Gastrocnemius medialis (tissue), 4 donors: ENCODE results near the gene ZBTB46. TPM values are rescaled to one million over a fixed set of nuclear protein-coding genes. Genes with fewer than 3 reads are reported as not detected.

Experiments used
- ATAC-seq, 2 donors: fragments of 150-250 bp; one replicate each; pipeline ENCODE4 v1.9.1; 2016
- DNase-seq, 2 donors: peaks; one replicate each; pipeline ENCODE4 v3.0.0-alpha.2; 2019
- H3K27ac ChIP-seq, 4 donors: fragments of 200-600 bp; sonication (generic); 1 replicate in 1 of 4; 2 replicates in 3 of 4; pipeline ENCODE4 v1.5.1; 2016 to 2018; ENCODE audit warnings: mild to moderate bottlenecking in 2 of 4, moderate library complexity in 1 of 4
- H3K27me3 ChIP-seq, 3 donors: fragments of 200-600 bp; sonication (generic) in 2 of 3; 1 replicate in 1 of 3; 2 replicates in 2 of 3; pipeline versions ENCODE4 v1.5.1 to v1.6.0; 2016 to 2019; ENCODE audit warnings: mild to moderate bottlenecking in 1 of 3, moderate library complexity in 1 of 3
- H3K36me3 ChIP-seq, 2 donors: fragments of 200-600 bp; sonication (generic) in 1 of 2; one replicate each; pipeline ENCODE4 v1.5.1; 2017 to 2018
- H3K4me1 ChIP-seq, 2 donors: fragments of 200-600 bp; sonication (generic) in 1 of 2; one replicate each; pipeline ENCODE4 v1.5.1; 2016 to 2017; ENCODE audit warnings: mild to moderate bottlenecking in 2 of 2
- H3K4me3 ChIP-seq, 4 donors: fragments of 200-600 bp; sonication (generic) in 3 of 4; 1 replicate in 1 of 4; 2 replicates in 3 of 4; pipeline ENCODE4 v1.5.1; 2016 to 2019; ENCODE audit warnings: mild to moderate bottlenecking in 2 of 4
- H3K9me3 ChIP-seq, 3 donors: fragments of 200-600 bp; sonication (generic) in 2 of 3; 1 replicate in 1 of 3; 2 replicates in 2 of 3; pipeline ENCODE4 v1.5.1; 2016 to 2019
- CTCF ChIP-seq, 5 experiments: fragments of 450-650 bp in 3 of 5; fragments of 200-600 bp in 2 of 5; sonication (generic) in 2 of 5; IDR thresholded peaks in 4 of 5; conservative IDR thresholded peaks in 1 of 5; 1 replicate in 4 of 5; 2 replicates in 1 of 5; pipeline ENCODE4 v1.5.1; 2016 to 2019; ENCODE audit warnings: antibody characterized with exemption in 5 of 5, mild to moderate bottlenecking in 3 of 5, moderate library complexity in 3 of 5
- POLR2A ChIP-seq, 2 donors: fragments of 450-650 bp; IDR thresholded peaks; one replicate each; pipeline ENCODE4 v1.6.1; 2017; ENCODE audit warnings: antibody characterized with exemption in 2 of 2, mild to moderate bottlenecking in 2 of 2, moderate library complexity in 2 of 2
- in situ Hi-C, 4 donors: fragments of 200-750 bp; cut with MboI; loops; one replicate each; pipeline versions ENCODE4 v1.15.0 to v1.8.0; 2017; ENCODE audit warnings: low sequenced_read_pairs in 4 of 4
- intact Hi-C: fragments of 100-400 bp; cut with DNase I; formaldehyde crosslinking; loops from one replicate; pipeline ENCODE4 v1.15.1; 2023; ENCODE audit warnings: low total_unique reads
- total RNA-seq, 4 donors: library from RNA; depleted of rRNA; stranded (reverse); fragments of >200 nt; gene quantifications; one replicate each; pipeline versions ENCODE4 v1.1.0 to v1.2.3, GENCODE V29; 2016

The ZBTB46 gene
- total RNA-seq, 4 donors from 2014 or later = 4.3 to 7.1 (median 5.6) TPM

- DNase-seq (no peak), ATAC-seq (no peak)
- Histone ChIP-seq H3K4me3 (no peak overlapping the region), H3K9me3 (no peaks in the 10 kb centered on the region), H3K27me3 (no peaks in the 10 kb centered on the region), H3K36me3 (no peaks in the 10 kb centered on the region), H3K4me1 (no peaks in the 10 kb centered on the region), H3K27ac (no peak overlapping the region)
- intact Hi-C loops = no loop called here
- TF ChIP-seq POLR2A (IDR thresholded peaks at IDR 0.05) (no peak), CTCF (IDR thresholded peaks at IDR 0.05 in 4 of 5, conservative IDR thresholded peaks at IDR 0.05 in 1 of 5) (no peak)
- in situ Hi-C loops = no loop called here
Observed at GRCh38 chr20:63748934-63749270, 82.2 kb downstream of the ZBTB46 start.

- ATAC-seq (no peak), DNase-seq (no peak)
- H3K4me1 ChIP-seq = no peaks in the 10 kb centered on the region
- no peak overlapping the region for H3K27ac ChIP-seq
- H3K4me3 ChIP-seq = no peak overlapping the region
- H3K9me3 ChIP-seq = no peaks in the 10 kb centered on the region
- in situ Hi-C loops = no loop called here
- H3K27me3 ChIP-seq = no peaks in the 10 kb centered on the region
- intact Hi-C loops = no loop called here
- TF ChIP-seq CTCF (IDR thresholded peaks at IDR 0.05 in 4 of 5, conservative IDR thresholded peaks at IDR 0.05 in 1 of 5) = no peak
- no peak for TF ChIP-seq POLR2A (IDR thresholded peaks at IDR 0.05)
- H3K36me3 ChIP-seq = peaks cover 0 to 5% of the 10 kb centered on the region in 2 donors
Observed at GRCh38 chr20:63748070-63748933, 82.8 kb downstream of the ZBTB46 start.

GRCh38 chr20:63747622-63748069 is 83.4 kb downstream of the ZBTB46 start:
- Histone ChIP-seq H3K4me1 (no peaks in the 10 kb centered on the region), H3K4me3 (no peak overlapping the region), H3K27ac (no peak overlapping the region), H3K9me3 (no peaks in the 10 kb centered on the region), H3K27me3 (no peaks in the 10 kb centered on the region), H3K36me3 (peaks cover 0 to 9% of the 10 kb centered on the region in 2 donors)
- in situ Hi-C loops = no loop called here
- ATAC-seq = no peak
- no peak for DNase-seq
- TF ChIP-seq CTCF (IDR thresholded peaks at IDR 0.05 in 4 of 5, conservative IDR thresholded peaks at IDR 0.05 in 1 of 5) = no peak
- no peak for TF ChIP-seq POLR2A (IDR thresholded peaks at IDR 0.05)
- intact Hi-C loops = no loop called here

- no peaks in the 10 kb centered on the region for H3K27me3 ChIP-seq
- ATAC-seq (no peak), DNase-seq (no peak)
- no peak overlapping the region for H3K4me3 ChIP-seq
- intact Hi-C loops (no loop called here), in situ Hi-C loops (no loop called here)
- H3K27ac ChIP-seq = no peak overlapping the region
- TF ChIP-seq CTCF (IDR thresholded peaks at IDR 0.05 in 4 of 5, conservative IDR thresholded peaks at IDR 0.05 in 1 of 5) (no peak), POLR2A (IDR thresholded peaks at IDR 0.05) (no peak)
- H3K9me3 ChIP-seq = no peaks in the 10 kb centered on the region
- H3K36me3 ChIP-seq = peaks cover 0 to 9% of the 10 kb centered on the region in 2 donors
- H3K4me1 ChIP-seq = peaks cover 0 to 1% of the 10 kb centered on the region in 2 donors
Observed at GRCh38 chr20:63746751-63747315, 84.2 kb downstream of the ZBTB46 start.
